Subcutaneous abdominal adipose tissue (tissue), 5 donors: ENCODE results near the gene FXR1.
"Not testable (repeated sequence)": the region's sequence is repeated elsewhere in the genome, so short reads cannot be mapped to it uniquely, and the experiment has no call there.

Experiments used
- H3K27ac ChIP-seq: one replicate; pipeline ENCODE4 v1.7.0; 2013; ENCODE audit warnings: low read depth, mild to moderate bottlenecking, inconsistent platforms, low read length, moderate library complexity
- H3K27me3 ChIP-seq, 5 donors: one replicate each; pipeline ENCODE4 v1.7.0; 2013; ENCODE audit warnings: low read length in 5 of 5, inconsistent platforms in 1 of 5; ENCODE audit not compliant: control insufficient read depth in 5 of 5, insufficient read depth in 4 of 5
- H3K36me3 ChIP-seq, 5 donors: one replicate each; pipeline ENCODE4 v1.7.0; 2013; ENCODE audit warnings: low read length in 5 of 5; ENCODE audit not compliant: control insufficient read depth in 5 of 5, insufficient read depth in 5 of 5
- H3K4me1 ChIP-seq, 5 donors: one replicate each; pipeline ENCODE4 v1.7.0; 2013; ENCODE audit warnings: low read length in 5 of 5, mild to moderate bottlenecking in 3 of 5, moderate library complexity in 1 of 5; ENCODE audit not compliant: control insufficient read depth in 5 of 5, insufficient read depth in 5 of 5
- H3K4me3 ChIP-seq, 5 donors: one replicate each; pipeline ENCODE4 v1.7.0; 2013; ENCODE audit warnings: low read length in 5 of 5, low read depth in 1 of 5
- H3K9ac ChIP-seq, 5 donors: one replicate each; pipeline ENCODE4 v1.7.0; 2013; ENCODE audit warnings: low read length in 5 of 5, mild to moderate bottlenecking in 4 of 5, moderate library complexity in 3 of 5
- H3K9me3 ChIP-seq, 5 donors: one replicate each; pipeline ENCODE4 v1.7.0; 2013; ENCODE audit warnings: low read length in 5 of 5; ENCODE audit not compliant: control insufficient read depth in 5 of 5
- donor health status: healthy.
- donor health status: healthy.
- donor health status: healthy.
- donor health status: healthy.
- donor health status: healthy.

Gene FXR1

DNA sequence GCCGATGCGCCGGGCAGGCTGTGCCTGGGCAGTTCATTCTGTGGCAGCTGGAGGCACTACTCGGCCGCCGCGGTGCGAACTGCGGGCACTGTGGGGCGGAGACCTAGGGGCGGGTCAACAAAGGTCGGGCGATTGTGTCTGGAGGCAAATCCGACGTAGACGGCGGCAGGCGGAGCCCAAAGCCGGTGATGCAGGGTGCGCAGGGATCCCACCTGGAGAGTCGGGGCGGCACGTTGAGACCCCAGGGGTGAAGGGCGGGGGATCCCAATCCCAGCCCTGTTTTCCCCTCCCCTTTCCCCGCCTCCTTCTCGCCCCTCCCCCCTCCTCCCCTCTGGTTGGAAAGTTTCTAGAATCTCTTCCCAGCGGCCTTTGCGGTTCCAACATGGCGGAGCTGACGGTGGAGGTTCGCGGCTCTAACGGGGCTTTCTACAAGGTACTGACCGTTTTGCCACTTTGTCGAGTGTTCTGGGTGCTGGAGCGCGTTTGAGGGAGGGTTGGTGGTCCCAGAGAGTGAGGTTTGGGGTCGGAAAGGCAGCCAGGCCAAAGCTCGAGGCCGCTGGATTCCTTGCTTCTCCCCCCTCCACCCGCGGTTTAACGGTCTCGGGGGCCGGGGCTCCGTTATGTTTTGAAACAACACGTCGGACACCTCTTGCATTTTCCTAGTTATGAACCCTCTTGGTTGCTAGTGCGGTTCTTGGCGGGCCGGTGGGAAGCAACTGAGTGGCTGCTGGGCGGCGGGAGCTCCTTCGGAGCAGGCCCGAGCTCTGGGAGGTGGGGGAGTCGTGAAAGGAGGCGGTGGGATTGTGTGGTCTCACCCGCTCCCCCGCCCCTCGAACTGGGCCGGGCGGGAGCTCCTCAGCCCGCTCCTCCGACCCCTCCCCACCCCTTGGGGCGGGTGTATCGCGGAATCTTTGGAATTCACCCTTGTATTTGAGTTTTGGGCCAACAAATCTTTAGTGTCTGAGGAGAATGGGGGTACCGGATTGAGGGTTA lies at the start of gene FXR1:
TSS of gene FXR1 (plus strand) at position 367 of the 993 bp plus-strand sequence. CDS start at position 383, 16 bp downstream.
- Histone ChIP-seq H3K4me3 (peak within 1 kb of the TSS; percentile 95 to 99 (median 98)), H3K36me3 (peaks cover 0 to 5% (median 0%) of the 10 kb centered on the region in 5 donors), H3K4me1 (peaks cover 3 to 32% (median 29%) of the 10 kb centered on the region in 5 donors), H3K9ac (peak within 1 kb of the TSS; percentile 99 to 100 (median 100)), H3K27ac (peak within 1 kb of the TSS; percentile 100), H3K9me3 (no peaks in the 10 kb centered on the region), H3K27me3 (no peaks in the 10 kb centered on the region)

DNA sequence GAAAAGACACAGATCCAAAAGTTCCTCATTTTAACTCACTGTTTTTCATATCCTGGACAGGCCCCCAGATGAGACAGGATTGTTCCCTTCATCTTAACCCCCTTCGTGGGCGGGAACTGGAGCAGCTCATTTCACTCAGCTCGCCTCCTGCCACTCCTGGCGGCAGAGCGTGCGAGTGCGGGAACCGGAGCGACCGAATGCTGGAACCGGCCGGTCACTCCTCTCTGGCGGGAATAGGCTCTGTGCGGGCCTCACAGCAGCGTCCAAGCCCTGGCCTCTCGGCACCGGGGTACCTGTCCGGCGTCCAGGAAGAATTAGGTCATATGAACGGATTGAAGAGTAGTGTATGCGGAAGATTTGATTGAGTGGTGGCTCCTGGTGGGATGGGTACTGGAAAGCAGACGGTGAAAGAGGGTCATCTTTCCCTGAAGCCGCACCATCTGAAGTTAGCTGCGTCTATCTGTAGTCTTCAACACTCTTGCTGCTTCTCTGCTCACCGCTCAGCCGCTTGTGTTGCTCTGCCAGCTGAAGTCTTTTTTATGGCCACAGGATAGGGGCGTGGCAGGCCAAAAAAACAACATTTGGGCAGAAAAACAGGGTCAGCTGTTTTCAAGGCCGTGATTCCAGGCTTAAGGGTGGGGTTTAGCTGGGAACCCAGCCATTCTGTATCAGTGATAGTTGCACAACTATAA lies 42.3 kb upstream of the FXR1 start:
- Histone ChIP-seq H3K27ac (no peak overlapping the region), H3K27me3 (no peaks in the 10 kb centered on the region), H3K4me1 (peaks cover 0 to 22% (median 19%) of the 10 kb centered on the region in 5 donors), H3K9me3 (peaks cover 0 to 5% (median 0%) of the 10 kb centered on the region in 5 donors), H3K4me3 (peak overlapping the region; percentile 62 to 84 (median 69)), H3K9ac (peak overlapping the region; percentile 4 to 85 (median 46)), H3K36me3 (no peaks in the 10 kb centered on the region)

DNA sequence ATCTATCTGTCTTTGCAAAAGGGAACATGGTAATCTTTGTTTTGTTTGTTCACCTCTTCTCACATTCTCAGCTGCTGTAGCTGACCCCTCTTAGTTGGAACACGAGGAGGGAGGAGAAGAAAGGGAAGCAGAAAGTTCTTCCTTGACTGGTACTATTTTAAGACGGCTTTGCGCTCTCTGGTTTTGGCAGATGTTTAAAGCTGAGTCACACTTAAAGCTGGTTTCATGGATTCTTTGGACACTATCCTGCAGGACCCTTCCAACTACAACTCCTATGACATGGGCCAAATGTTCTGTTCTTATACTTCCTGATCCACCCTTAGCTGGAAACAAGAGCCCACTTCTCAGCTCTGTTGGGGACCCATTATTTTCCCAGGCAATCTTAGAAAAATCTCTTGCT lies 40.6 kb upstream of the FXR1 start:
- no peaks in the 10 kb centered on the region for H3K27me3 ChIP-seq
- peaks cover 0 to 22% (median 19%) of the 10 kb centered on the region in 5 donors for H3K4me1 ChIP-seq
- no peak overlapping the region for H3K4me3 ChIP-seq
- peaks cover 0 to 5% (median 0%) of the 10 kb centered on the region in 5 donors for H3K9me3 ChIP-seq
- no peak overlapping the region for H3K9ac ChIP-seq
- no peaks in the 10 kb centered on the region for H3K36me3 ChIP-seq
- no peak overlapping the region for H3K27ac ChIP-seq

DNA sequence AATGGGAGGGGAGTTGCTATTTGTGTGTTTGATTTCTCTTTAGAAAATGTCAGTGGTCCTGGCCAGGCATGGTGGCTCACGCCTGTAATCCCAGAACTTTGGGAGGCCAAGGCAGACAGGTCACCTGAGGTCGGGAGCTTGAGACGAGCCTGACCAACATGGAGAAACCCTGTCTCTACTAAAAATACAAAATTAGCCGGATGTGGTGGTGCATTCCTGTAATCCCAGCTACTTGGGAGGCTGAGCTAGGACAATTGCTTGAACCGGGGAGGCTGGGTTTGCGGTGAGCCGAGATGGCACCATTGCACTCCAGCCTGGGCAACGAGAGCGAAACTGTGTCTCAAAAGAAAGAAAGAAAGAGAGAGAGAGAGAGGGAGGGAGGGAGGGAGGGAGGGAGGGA lies 40.0 kb upstream of the FXR1 start:
- not testable (repeated sequence) for H3K27ac ChIP-seq, H3K9ac ChIP-seq, H3K36me3 ChIP-seq, H3K27me3 ChIP-seq, H3K9me3 ChIP-seq, H3K4me3 ChIP-seq
- H3K4me1 ChIP-seq = peaks cover 0 to 22% (median 19%) of the 10 kb centered on the region in 5 donors

DNA sequence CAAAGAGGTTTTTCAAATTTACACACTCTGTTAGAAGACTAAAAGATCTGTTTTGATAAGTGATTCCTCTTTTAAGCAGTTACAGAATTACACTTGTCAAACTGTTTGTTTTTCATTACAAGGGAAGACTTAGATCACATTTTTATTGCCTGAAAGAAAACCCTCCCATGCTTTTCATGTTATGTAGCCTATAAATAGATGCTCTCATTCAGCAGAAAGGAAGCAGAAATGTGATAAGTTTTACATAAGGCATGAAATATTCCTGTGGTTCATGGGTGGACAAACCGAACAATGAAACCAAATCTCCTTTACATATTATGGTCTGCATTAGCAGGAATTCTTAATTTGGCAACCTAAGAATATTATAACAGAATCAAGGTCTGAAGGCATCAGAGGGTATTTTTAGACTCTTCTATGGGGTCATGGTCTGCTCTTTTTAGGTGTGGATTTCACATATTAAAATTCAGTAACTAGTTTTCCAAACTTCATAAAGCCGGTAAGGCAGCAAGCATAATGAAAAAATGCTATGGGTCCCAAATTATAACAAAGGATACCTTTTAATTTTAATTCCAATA lies 37.3 kb upstream of the FXR1 start:
- Histone ChIP-seq H3K4me1 (peaks cover 0 to 18% (median 13%) of the 10 kb centered on the region in 5 donors), H3K4me3 (no peak overlapping the region), H3K9me3 (no peaks in the 10 kb centered on the region), H3K27me3 (no peaks in the 10 kb centered on the region), H3K9ac (no peak overlapping the region), H3K36me3 (no peaks in the 10 kb centered on the region), H3K27ac (no peak overlapping the region)

DNA sequence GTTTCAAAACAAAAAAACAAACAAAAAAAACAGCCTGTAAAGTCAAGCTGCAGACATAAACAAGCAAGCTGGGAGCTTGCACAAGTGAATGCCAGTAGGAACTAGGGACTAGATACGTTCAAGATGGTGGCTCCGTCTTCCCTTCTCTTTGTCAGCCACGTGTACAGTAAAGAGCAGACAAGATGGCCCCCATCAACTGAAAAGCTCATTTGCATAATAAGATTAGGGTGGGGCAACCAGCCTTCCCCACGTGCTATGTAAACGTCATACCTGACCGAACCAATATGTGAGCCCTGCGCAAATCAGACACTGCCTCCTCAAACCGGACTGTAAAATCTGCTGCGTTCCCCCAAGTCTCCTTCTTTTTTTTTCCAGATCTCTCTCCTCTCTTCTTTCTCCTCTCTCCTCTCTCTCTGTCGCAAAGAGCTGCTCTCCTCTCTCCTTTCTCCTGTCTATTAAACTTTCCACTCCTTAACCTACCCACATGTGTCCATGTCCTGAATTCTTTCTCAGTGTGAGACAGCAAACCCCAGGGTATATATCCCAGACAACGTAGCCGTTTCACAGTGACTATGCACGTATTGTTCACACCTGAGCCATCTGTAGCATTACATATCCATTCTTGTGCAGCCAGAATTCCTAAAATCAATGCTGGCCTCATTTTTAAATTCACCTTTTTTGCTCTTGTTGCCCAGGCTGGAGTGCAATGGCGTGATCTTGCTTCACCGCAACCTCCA lies 31.2 kb upstream of the FXR1 start:
- Histone ChIP-seq H3K4me3 (no peak overlapping the region), H3K27me3 (peaks cover 0 to 2% (median 0%) of the 10 kb centered on the region in 5 donors), H3K9me3 (no peaks in the 10 kb centered on the region), H3K4me1 (no peaks in the 10 kb centered on the region), H3K27ac (no peak overlapping the region), H3K9ac (no peak overlapping the region), H3K36me3 (no peaks in the 10 kb centered on the region)

DNA sequence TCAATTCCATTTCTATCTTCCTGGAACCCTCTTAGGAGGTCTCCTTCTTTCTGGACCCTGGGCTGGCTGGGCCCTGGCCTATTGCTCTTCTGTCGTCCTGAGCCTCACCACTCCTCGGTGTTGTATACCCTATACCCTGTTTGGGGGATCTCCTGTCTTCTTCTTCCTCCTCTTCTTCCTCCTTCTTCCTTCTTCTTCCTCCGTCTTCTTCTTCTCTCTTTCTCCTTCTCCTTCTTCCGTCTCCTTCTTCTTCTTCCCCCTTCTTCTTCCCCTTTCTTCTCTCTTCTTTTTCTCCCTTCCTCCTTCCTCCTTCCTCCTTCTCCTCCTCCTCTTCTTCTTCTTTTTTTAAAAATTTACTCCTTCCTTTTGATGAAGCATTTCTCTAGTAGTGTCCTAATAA lies 30.4 kb upstream of the FXR1 start:
- H3K27ac ChIP-seq = no peak overlapping the region
- H3K4me3 ChIP-seq = no peak overlapping the region
- H3K9ac ChIP-seq = no peak overlapping the region
- H3K4me1 ChIP-seq = no peaks in the 10 kb centered on the region
- peaks cover 0 to 2% (median 0%) of the 10 kb centered on the region in 5 donors for H3K27me3 ChIP-seq
- no peaks in the 10 kb centered on the region for H3K9me3 ChIP-seq
- H3K36me3 ChIP-seq = no peaks in the 10 kb centered on the region

DNA sequence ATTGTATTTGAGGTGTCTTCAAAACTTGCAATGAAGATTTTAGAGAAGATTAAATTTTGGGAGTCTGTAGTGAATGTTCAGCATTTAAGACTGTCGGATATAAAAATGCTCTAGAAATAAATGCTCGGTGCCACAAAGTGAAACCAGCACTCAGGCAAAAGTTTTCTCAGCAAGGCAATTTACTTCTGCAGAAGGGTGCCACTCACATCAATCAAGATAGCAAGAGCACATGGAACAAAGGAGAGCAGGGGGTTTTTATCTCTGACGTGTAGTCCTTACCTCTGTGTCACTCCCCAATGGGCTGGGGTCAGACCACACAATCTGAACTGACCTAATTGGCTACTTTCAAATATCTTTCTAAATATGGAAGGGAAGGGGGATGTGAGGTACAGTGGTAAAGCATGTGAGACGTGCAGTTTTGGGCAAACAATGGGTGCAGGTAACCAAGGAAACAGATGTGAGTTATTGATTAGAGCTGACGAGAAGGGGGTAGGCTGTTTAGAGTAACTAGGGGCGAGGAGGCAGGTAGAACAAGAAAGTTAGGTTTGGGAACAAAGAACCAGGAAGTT lies 23.4 kb upstream of the FXR1 start:
- no peak overlapping the region for H3K9ac ChIP-seq
- H3K9me3 ChIP-seq = peaks cover 5 to 18% (median 7%) of the 10 kb centered on the region in 5 donors
- peak overlapping the region in 1 of 5 donors; percentile 2 for H3K4me3 ChIP-seq
- H3K27me3 ChIP-seq = no peaks in the 10 kb centered on the region
- H3K4me1 ChIP-seq = no peaks in the 10 kb centered on the region
- H3K36me3 ChIP-seq = no peaks in the 10 kb centered on the region
- no peak overlapping the region for H3K27ac ChIP-seq

DNA sequence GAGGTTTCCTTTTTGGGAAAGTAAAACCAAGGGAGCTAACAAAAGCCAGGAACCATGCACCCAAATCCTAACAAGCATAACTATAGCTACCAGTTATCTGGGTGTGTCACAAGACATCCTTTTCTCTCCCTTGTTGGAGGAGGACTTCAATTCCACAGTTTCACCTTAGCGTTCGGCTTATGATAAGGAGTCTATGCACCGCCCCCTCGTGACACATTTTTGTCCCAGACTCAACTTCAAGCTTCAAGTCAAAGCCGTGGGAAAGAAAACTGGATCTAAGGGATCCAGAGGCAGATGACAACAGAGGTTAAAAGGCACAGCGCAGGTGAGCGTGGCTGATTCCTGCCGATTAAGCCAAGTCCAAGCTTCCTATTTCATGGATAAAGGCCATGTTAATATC lies 13.9 kb upstream of the FXR1 start:
- Histone ChIP-seq H3K27me3 (no peaks in the 10 kb centered on the region), H3K4me3 (no peak overlapping the region), H3K9me3 (peaks cover 0 to 12% (median 7%) of the 10 kb centered on the region in 5 donors), H3K36me3 (no peaks in the 10 kb centered on the region), H3K4me1 (no peaks in the 10 kb centered on the region), H3K9ac (no peak overlapping the region), H3K27ac (no peak overlapping the region)
